ENCODE results near the gene RASD2.
"Not testable (repeated sequence)": the region's sequence is repeated elsewhere in the genome, so short reads cannot be mapped to it uniquely, and the experiment has no call there.

Gene RASD2, protein sequence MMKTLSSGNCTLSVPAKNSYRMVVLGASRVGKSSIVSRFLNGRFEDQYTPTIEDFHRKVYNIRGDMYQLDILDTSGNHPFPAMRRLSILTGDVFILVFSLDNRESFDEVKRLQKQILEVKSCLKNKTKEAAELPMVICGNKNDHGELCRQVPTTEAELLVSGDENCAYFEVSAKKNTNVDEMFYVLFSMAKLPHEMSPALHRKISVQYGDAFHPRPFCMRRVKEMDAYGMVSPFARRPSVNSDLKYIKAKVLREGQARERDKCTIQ

GRCh38 chr22:35540595-35541253, at the start of gene RASD2:
Gene RASD2 (plus strand): TSS chr22:35540831. CDS start chr22:35546810, 5,979 bp downstream.
- peak in 1 of 2 experiments; percentile 31 for DNase-seq

DNA sequence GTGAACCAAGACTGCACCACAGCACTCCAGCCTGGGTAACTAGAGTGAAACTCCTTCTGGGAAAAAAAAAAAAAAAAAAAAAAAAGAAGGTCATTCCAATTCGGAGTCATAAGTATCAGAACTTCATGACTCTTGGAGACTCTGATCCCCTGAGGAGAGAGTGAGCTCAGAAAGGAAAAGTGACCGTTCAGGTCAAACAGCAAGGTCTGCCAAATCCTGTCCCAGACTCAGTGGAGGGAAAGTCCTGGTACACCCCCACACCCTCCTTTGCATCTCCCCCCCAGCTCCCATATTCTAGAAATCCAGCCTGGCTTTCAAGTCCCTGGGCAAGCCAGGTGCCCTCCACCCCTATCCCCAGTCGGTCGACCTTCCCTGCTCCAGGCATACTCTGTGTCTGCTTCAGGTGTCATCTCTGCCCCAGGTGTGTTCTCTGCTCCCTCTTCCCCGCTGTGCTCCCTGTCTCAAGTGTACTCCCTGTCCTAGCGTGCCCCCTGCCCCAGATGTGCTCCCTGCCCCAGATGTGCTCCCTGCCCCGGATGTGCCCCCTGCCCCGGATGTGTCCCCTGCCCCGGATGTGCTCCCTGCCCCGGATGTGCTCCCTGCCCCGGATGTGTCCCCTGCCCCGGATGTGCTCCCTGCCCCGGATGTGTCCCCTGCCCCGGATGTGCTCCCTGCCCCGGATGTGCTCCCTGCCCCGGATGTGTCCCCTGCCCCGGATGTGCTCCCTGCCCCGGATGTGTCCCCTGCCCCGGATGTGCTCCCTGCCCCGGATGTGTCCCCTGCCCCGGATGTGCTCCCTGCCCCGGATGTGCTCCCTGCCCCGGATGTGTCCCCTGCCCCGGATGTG, 49.3 kb upstream of the RASD2 start:
- not testable (repeated sequence) for DNase-seq

GRCh38 chr22:35491908-35492380, 48.7 kb upstream of the RASD2 start:
- DNase-seq: no peak

GRCh38 chr22:35493074-35493473, 47.6 kb upstream of the RASD2 start:
- DNase-seq: no peak

DNA sequence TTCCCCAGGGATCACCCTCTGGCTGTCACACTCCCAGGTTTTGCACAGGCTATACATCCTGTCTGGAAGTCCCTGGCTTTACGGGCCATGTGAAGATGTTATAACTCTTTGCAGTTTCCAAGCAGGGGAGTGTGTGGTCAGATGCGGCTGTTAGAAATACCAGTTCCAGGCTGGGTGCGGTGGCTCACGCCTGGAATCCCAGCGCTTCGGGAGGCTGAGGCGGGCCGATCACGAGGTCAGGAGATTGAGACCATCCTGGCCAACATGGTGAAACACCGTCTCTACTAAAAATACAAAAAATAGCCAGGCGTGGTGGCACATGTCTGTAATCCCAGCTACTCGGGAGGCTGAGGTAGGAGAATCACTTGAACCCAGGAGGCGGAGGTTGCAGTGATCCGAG, 44.9 kb upstream of the RASD2 start:
- DNase-seq: not testable (repeated sequence)

- DNase-seq: no peak
Measured at GRCh38 chr22:35496768-35497312, 43.8 kb upstream of the RASD2 start.

DNA sequence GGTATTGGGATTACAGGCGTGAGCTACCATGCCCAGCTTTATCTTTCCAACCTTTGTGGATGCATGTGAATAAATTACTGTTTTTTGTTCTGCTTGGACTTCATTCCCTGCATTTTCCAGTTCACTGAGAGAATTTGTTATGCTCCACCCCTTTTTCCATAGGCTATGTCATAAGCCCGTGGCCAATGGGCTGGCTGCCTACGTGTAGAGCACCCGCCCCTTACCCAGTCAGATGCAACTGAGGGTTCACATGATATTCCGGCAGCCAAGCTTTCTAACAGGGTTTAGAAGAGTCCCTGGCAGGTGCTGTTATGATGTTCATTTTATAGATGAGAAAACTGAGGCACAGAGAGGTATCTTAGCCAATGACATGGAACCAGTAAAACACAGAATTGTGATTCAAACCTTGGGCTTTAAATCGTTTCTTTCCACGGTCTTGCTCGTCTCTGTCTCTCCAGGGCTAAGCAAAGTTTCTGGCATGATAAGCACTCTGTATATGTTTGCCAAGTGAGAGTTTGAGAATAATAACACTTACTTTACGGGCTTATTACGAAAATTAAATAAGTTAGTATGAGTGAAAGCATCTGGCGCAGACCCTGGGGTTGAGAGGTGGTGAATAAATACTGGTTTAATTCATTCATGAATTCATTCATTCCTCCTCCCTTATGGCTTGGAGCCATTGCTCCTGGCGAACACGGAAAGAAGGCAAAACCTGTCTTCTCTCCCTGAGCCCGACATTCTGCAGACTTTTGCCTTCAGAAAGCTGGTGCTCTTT, 42.4 kb upstream of the RASD2 start:
- DNase-seq: no peak

- no peak for DNase-seq
Measured at GRCh38 chr22:35502836-35503235, 37.8 kb upstream of the RASD2 start.

GRCh38 chr22:35505399-35506258, 35.0 kb upstream of the RASD2 start:
- DNase-seq: no peak

- no peak for DNase-seq
Measured at GRCh38 chr22:35506259-35506570, 34.4 kb upstream of the RASD2 start.

DNA sequence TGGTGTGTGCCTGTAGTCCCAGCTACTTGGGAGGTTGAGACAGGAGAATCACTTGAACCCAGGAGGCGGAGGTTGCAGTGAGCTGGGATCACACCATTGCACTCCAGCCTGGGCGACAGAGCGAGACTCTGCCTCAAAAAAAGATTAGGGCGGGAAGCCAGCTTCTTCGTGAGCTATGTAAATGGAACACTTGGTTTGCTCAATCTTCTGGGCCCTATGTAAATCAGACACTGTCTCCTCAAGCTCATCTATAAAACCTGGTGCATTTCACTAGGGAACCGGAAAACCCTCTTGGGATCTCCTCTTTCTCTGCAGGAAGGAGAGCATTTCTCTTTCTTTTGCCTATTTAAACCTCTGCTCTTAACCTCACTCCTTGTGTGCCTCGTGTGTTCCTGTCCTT, 32.8 kb upstream of the RASD2 start:
- DNase-seq: not testable (repeated sequence)

GRCh38 chr22:35509451-35509850, 31.2 kb upstream of the RASD2 start:
- no peak for DNase-seq

DNA sequence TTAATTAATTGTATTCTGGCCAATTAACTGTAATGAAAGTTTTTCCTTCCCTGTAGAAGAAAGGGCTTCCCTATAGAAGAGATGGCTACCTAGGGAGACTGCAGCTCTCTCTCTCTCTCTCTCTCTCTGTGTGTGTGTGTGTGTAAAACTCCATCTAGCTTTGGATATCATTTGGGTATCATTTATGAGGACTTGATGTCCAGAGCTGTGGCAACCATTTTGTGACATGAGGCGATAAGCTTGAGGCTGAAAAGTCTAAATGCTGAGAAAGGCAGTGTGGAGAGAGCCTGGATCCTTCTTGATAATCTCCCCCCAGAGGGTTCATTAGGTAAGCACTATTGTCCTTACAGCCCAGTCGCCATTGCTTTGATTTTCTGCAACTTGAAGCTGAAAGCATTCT, 30.7 kb upstream of the RASD2 start:
- DNase-seq: no peak

GRCh38 chr22:35510481-35510934, 30.1 kb upstream of the RASD2 start:
- no peak for DNase-seq

DNA sequence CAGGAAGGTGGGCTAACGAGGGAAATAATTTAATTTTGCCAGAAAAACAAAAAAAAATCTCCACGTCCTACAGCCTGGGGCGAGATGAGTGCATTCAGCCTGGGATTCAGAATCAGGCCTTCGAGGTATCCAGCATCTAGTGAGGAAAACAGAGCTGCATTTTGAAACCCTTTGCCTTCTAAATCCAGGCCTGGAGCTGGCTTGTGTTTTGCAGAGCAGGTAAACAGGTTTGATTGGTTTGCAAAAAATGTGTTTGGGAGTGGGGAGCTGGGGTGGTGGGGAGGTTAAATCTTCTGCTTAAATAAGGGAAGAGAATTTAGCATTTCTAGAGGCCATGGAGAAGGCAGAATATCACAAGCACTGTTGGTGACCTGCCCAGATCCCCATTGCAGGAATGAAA, 29.7 kb upstream of the RASD2 start:
- no peak for DNase-seq

DNA sequence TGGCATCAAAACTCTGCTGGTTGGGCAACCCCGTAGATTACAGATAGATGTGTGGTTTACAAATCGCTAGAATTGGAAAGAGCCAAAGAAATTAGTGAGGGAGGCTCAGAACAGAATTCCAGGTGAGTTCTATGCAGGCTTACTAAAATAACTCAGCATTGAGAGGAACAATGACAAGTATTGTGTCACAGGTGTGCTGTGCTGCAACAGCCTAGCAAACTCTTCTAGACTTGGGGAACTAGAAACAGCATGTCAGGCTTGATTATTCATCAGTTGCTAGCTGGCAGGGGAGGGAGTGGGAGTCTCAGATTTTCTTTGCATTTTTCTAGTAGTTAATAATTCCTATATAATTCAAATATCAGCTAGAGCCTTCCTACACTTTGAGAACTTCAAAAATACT, 26.3 kb upstream of the RASD2 start:
- DNase-seq: no peak

DNA sequence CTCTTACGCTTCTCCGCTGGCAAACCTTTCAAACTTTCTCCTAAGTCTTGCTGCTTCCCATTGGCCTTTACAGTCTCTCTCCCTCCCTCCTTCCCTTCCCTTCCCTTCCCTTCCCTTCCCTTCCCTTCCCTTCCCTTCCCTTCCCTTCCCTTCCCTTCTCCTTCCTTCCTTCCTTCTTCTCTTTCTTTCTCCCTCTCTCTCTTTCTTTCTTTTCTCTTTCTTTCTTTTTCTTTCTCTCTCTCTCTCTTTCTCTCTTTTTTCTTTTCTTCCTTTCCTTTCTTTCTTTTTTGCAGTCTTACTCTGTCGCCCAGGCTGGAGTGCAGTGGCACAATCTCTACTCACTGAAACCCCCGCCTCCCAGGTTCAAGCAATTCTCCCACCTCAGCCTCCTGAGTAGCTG, 24.7 kb upstream of the RASD2 start:
- DNase-seq: not testable (repeated sequence)

- DNase-seq: no peak
Measured at GRCh38 chr22:35516723-35517122, 23.9 kb upstream of the RASD2 start.

DNA sequence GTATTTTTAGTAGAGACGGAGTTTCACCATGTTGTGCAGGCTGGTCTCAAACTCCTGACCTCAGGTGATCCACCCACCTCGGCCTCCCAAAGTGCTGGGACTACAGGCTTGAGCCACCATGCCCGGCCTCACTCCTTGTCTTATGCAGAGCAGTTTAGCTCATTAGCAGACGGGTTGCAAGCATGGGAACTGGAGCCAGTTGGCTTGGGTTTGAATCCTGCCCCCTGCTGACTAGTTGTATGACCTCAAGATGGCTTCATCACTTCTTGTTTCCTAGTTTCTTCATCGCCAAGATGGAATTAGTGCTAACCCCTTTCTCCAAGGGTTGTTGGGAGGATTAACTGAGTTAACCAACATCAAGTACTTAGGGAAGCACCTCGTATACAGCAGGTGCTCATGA, 23.4 kb upstream of the RASD2 start:
- DNase-seq: no peak

DNA sequence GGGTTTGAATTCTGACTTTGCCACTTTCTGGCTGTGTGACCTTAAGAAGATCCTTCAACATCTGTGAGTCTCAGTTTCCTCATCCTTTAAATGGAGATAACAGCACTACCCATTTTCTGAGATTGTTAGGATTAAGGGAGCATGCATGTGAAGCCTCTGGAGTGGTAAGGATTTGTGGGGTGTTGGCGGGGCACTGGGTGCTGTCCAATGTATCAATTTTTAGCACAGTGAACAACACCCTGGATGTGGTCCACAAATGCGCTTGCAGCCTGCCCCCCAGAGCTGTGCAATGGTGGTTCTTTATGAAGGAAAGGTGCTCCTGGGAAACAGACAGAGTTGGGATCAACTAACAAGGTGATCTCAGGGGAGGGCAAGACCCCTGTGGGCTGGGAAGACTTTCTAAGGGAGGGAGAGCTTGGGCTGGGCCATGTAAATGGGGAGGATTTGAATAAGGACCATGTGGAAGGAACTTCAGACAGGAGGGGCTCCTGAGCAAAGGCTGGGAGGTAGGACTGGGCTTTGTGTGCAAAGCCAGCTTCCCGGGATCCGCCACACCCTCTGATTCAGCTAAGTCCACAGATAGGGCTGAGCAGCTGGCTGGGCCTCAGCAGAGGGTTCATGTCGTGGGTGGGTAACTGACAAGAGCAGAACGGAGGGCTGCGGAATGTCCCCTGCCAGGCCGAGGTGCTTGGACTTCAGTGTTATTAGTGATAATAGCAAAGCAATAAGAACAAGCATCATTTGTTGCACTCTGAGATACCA, 22.7 kb upstream of the RASD2 start:
- no peak for DNase-seq

- DNase-seq: no peak
Measured at GRCh38 chr22:35518811-35519210, 21.8 kb upstream of the RASD2 start.
